ENCODE measurements around the gene NKRF. TPM values are rescaled to one million over a fixed set of nuclear protein-coding genes. Genes with fewer than 3 reads are reported as not detected.

Gene NKRF
- total RNA-seq, 1 donor from 2014 or later: 11.6 TPM

DNA sequence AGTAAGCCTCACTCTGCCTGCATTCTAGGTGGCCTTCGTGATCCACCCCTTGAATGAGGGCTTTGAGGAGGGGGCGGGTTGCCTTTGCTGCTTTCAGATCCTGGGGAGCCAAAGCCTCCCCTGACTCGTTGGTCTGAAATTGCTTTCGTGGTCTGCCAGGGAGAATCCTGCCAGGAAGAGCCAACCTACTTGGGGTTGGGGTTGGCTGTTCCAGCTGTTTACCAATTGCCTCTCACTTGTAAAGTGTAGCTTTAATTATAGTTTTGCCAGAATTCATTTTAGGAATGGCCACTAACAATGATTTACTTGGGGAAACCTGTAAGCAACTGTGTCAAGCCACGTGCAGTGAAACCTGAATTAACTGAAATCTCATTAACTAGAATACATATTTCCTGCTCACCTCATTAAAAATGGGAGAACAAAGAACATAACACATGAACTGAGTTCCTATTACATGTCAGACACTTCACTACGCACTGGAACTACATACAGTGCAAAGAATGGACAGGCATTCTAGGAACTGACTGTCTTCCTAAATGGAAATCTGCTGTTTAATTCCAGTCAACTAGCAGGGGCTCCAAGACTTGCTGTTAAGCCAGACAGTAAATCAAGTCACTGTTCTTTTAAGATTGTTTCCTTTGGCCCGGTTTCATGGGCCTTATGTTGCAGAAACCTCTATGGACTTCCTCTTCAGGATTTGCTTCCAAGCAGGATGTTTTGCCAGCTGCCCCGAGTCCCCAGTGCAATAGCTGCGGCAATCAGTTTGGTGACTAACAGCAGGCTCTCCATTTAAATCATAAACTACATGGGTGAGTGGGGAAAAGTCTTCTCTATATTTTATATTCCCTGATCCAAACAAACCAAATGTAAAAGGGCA is 16.4 kb upstream of the NKRF start:
- peak overlapping the region; percentile 26 for H3K27ac Mint-ChIP-seq (ENCODE audit: unreplicated experiment)
- Histone ChIP-seq H3K79me2 (ENCODE audit: insufficient read depth, low read length) (no peaks in the 10 kb centered on the region), H3K9ac (ENCODE audit: low read length) (no peak overlapping the region), H4K20me1 (ENCODE audit: insufficient read depth, low read length) (no peaks in the 10 kb centered on the region), H3K4me1 (ENCODE audit: insufficient read depth, low read length) (peaks cover 6% of the 10 kb centered on the region), H2AFZ (ENCODE audit: low read depth, low read length) (peak overlapping the region; percentile 10), H3K4me2 (ENCODE audit: low read length) (peak overlapping the region; percentile 44), H3K27me3 (ENCODE audit: insufficient read depth, low read length) (no peaks in the 10 kb centered on the region), H3K36me3 (ENCODE audit: insufficient read depth, low read length) (no peaks in the 10 kb centered on the region), H3K4me3 (ENCODE audit: insufficient read depth, low read depth, low read length) (no peak overlapping the region), H3K27ac (ENCODE audit: low read depth, low read length) (no peak overlapping the region), H3K9me3 (ENCODE audit: insufficient read depth, low read depth, low read length) (no peaks in the 10 kb centered on the region)
- FAIRE-seq: no peak
- no peaks in the 10 kb centered on the region for H3K27me3 Mint-ChIP-seq (ENCODE audit: low read depth, unreplicated experiment)
- peaks cover 2% of the 10 kb centered on the region for H3K36me3 Mint-ChIP-seq (ENCODE audit: low read depth, unreplicated experiment)
- no peaks in the 10 kb centered on the region for H3K9me3 Mint-ChIP-seq (ENCODE audit: unreplicated experiment)
- H3K4me3 Mint-ChIP-seq (ENCODE audit: unreplicated experiment): no peak overlapping the region
- peak; percentile 64 for DNase-seq (ENCODE audit: low read depth)
- TF ChIP-seq, protein P1, sequence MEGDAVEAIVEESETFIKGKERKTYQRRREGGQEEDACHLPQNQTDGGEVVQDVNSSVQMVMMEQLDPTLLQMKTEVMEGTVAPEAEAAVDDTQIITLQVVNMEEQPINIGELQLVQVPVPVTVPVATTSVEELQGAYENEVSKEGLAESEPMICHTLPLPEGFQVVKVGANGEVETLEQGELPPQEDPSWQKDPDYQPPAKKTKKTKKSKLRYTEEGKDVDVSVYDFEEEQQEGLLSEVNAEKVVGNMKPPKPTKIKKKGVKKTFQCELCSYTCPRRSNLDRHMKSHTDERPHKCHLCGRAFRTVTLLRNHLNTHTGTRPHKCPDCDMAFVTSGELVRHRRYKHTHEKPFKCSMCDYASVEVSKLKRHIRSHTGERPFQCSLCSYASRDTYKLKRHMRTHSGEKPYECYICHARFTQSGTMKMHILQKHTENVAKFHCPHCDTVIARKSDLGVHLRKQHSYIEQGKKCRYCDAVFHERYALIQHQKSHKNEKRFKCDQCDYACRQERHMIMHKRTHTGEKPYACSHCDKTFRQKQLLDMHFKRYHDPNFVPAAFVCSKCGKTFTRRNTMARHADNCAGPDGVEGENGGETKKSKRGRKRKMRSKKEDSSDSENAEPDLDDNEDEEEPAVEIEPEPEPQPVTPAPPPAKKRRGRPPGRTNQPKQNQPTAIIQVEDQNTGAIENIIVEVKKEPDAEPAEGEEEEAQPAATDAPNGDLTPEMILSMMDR (IDR thresholded peaks at IDR 0.05; ENCODE audit: insufficient read depth, low read depth, low read length): no peak
- no peak for TF ChIP-seq EZH2 (IDR thresholded peaks at IDR 0.05; ENCODE audit: insufficient read depth, low read length)
- H3K4me1 Mint-ChIP-seq (ENCODE audit: low read depth, unreplicated experiment): peaks cover 5% of the 10 kb centered on the region

DNA sequence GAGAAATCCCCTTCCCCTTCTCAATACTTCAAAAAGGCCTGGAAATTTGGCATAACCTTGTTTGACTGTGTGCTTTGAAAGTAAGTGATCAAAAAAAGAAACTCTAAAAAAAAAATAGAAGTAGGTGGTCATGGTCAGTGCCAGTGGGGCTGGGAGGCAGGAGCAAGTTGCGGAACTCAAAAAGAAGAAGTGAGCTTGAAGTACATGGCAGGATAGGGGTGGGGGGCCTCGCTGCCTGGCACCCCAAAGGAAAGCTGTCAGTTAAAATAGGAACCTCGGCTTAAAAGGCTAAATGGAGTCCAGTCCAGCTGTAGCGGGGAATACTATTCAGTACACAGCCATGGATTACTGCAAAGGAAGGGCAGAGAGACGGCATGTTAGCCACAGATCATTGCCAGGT is 12.2 kb upstream of the NKRF start:
- Histone ChIP-seq H3K27ac (ENCODE audit: low read depth, low read length) (no peak overlapping the region), H3K4me1 (ENCODE audit: insufficient read depth, low read length) (peaks cover 6% of the 10 kb centered on the region), H3K27me3 (ENCODE audit: insufficient read depth, low read length) (no peaks in the 10 kb centered on the region), H3K4me2 (ENCODE audit: low read length) (no peak overlapping the region), H3K9me3 (ENCODE audit: insufficient read depth, low read depth, low read length) (no peaks in the 10 kb centered on the region), H3K4me3 (ENCODE audit: insufficient read depth, low read depth, low read length) (no peak overlapping the region), H4K20me1 (ENCODE audit: insufficient read depth, low read length) (no peaks in the 10 kb centered on the region), H2AFZ (ENCODE audit: low read depth, low read length) (no peak overlapping the region), H3K9ac (ENCODE audit: low read length) (no peak overlapping the region), H3K36me3 (ENCODE audit: insufficient read depth, low read length) (no peaks in the 10 kb centered on the region), H3K79me2 (ENCODE audit: insufficient read depth, low read length) (no peaks in the 10 kb centered on the region)
- Mint-ChIP-seq H3K4me3 (ENCODE audit: unreplicated experiment) (no peak overlapping the region), H3K36me3 (ENCODE audit: low read depth, unreplicated experiment) (no peaks in the 10 kb centered on the region), H3K4me1 (ENCODE audit: low read depth, unreplicated experiment) (peaks cover 5% of the 10 kb centered on the region), H3K27me3 (ENCODE audit: low read depth, unreplicated experiment) (no peaks in the 10 kb centered on the region), H3K27ac (ENCODE audit: unreplicated experiment) (no peak overlapping the region), H3K9me3 (ENCODE audit: unreplicated experiment) (no peaks in the 10 kb centered on the region)
- DNase-seq (ENCODE audit: low read depth) (no peak), FAIRE-seq (no peak)
- TF ChIP-seq, protein P1 (IDR thresholded peaks at IDR 0.05; ENCODE audit: insufficient read depth, low read depth, low read length): no peak
- no peak for TF ChIP-seq EZH2 (IDR thresholded peaks at IDR 0.05; ENCODE audit: insufficient read depth, low read length)

All from astrocyte (in vitro differentiated cells and primary cell).